ENCODE data around the gene AMER2.
"Not testable (repeated sequence)": the region's sequence is repeated elsewhere in the genome, so short reads cannot be mapped to it uniquely, and the experiment has no call there.

Gene AMER2

DNA sequence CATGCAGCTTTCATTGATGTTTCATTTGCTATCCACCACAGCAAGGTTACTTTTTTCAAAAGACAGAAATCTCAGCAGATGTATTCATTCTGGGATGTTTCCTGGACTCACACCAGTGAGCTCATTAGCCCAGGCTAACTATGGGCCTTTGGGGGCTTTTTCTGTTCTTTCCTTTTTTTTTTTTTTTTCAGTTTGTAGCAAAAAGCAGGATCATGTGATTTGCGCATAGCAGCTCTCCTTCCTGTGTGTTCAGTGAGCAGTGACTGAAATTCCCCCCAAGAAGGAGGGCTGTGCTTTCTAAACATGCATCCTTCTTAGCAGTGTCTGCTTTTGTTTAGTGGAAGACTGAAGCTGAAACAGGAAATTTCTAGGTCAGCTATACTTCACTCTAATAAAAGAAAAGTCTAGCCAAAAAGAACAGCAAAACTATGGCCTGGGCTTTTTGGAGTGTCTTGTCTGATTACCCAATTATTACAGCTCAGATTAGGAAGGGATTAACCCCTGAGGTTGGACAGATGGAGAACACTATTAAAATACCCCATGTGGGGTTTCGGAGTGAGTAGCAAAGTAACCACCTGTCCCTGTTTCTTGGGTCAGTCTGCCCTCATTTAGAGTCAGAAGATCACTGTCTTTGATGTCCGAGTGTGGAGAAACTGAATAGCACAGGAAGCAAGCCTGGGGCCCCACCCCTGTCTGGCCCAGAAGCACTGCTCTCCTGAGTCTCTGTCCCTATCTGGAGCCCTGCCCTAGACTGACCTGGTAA, 8.9 kb upstream of the AMER2 start:
- DNase-seq (ENCODE audit: low read depth) = no peak

DNA sequence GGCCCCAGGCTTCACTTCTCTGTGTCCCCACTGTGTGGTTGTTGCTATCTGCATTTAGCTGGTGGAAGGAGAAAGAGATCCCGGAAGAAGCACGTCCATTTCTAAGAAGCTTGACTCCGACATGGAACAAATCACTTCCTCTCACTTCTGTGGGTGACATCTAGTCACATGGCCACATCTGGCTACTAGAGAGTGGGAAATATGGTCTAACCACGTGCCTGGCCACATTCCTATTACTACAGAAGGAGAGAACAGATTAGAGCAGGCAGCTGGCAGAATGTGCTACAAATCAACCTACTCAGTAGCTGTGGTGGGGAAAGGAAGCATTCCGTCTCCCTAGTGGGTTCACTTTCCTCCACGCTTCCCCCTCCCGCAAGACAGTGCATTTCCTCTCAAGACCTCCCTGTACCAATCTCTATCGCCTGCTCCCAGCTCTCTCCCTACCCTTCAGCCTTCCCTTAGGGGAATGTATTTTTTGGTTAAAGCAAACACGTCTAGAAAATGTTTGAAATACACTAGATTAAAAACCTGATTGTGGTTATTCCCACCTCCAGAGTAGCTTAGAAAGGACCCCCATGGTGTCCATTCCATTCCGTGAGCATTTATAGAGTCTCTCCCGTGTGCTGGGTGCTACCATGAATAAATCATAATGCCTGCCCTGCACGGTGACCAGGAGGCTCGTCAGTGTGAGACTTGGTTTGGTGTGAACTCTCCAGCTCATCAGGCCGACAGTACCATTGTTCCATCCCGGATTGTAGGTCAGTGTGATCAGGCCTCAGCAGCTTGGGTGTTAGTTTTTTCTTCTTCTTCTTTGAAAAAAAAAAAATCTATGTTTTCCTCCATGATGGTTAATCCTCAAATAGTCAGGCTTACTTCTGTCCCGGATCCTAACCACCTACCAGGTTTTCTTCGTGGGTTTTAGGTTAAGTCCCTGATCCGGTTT, 8.0 kb upstream of the AMER2 start:
- DNase-seq (ENCODE audit: low read depth) = no peak

GRCh38 chr13:25179011-25179410, 6.9 kb upstream of the AMER2 start:
- no peak for DNase-seq (ENCODE audit: low read depth)

- DNase-seq (ENCODE audit: low read depth) = no peak
Measured at GRCh38 chr13:25178070-25178469, 6.0 kb upstream of the AMER2 start.

- DNase-seq (ENCODE audit: low read depth) = no peak
Measured at GRCh38 chr13:25177636-25178035, 5.5 kb upstream of the AMER2 start.

GRCh38 chr13:25177012-25177411, 4.9 kb upstream of the AMER2 start:
- no peak for DNase-seq (ENCODE audit: low read depth)

DNA sequence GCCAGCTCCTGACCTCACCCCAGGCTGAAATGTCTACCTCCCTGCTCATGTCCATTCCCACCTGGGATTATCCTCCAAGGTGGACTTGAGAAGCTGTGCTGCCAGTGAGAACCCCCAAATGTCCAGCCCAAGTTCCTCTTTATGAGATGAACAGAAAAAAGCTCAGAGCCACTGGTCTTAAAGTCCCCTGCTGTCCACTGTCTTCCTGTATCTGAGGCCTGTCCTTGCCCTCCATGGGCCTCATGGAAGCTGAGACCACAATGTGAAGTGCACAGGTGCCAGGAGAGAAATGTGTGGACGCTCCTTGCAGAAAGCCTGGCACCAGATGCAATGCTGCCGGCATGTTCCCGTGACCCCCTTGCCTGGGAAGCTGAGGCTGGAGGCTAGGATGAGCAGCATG, 3.3 kb upstream of the AMER2 start:
- DNase-seq (ENCODE audit: low read depth) = no peak

GRCh38 chr13:25175026-25175425, 2.9 kb upstream of the AMER2 start:
- DNase-seq (ENCODE audit: low read depth) = no peak

DNA sequence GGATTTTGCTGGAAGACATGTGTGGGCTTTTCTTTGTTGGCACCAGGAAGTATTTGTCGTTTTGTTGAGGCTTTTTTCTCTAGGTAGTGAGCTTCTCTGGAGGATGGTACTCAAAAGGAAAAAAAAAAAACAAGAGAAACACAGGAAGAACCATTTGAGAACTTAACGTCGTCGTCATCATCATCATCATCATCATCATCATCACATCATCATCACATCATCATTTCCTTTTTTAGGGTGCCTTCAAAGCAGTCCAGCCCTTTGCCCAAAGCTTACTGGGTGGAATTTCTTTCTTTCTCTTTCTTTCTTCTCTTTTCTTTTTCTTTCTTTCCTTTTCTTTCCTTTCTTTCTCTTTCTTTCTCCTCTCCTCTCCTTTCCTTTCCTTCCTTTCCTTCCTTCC, 2.2 kb upstream of the AMER2 start:
- no peak for DNase-seq (ENCODE audit: low read depth)

DNA sequence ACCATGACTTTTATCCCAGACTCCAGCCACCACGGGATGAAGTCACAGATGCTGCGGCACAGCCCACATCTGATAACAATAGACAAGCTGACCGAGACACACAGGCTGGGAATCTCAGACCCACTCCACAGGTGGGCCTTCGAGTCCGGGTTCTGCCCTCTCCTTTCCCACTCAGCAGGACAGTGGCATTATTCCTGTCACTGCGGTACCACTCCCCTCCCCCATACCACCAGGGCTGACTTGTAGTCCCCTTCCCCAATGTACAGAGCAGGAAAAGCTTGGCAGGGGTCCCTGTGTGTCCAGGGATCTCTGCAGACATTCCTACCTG, 179 bp upstream of the AMER2 start:
- no peak for DNase-seq (ENCODE audit: low read depth)

DNA sequence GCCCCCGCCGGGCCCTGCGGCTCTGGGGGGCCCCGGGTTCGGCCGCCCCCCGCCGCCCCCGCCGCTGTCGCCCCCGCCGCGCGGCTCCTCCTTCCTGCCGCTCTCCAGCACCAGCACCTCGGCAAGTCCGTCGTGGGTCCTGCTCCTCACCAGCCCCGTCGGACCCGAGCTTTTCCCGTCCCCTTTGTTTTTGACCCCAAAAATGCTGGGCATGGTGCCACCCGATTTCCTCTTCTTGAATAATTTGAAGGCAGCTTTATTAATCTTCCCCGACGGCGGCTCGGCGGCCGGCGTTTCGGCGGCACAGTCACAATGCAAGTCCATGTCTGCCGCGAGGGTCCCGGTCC, 945 bp downstream of the AMER2 start:
- no peak for DNase-seq (ENCODE audit: low read depth)

DNA sequence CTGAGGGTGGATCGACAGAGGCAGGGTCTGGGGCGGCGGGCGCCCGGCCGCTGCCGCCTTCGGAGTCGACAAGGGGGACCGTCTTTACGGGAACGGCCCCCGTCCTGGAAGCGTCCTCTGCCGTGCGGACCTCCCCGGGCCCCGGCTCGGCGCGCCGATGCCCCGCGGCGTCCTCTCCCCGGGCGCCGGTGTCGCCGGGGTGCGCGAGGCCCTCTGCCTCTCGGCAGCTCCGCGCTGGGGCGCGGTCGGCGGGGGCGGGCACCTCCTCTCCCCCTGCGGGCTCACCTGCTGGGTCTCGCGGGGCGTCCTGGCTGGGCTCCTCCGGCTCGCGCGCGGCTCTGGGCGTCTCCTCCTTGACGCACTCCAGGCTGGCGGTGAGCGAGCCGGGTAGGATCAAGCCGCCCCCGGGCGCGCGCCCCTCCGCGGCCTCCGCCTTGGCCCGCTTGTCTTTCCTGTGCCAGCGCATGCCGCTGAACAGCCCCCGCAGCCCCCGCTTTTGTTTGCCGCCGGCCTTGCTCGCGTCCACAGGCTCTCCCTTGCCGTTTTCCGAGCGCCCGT, 1.5 kb downstream of the AMER2 start:
- DNase-seq (ENCODE audit: low read depth) = no peak

DNA sequence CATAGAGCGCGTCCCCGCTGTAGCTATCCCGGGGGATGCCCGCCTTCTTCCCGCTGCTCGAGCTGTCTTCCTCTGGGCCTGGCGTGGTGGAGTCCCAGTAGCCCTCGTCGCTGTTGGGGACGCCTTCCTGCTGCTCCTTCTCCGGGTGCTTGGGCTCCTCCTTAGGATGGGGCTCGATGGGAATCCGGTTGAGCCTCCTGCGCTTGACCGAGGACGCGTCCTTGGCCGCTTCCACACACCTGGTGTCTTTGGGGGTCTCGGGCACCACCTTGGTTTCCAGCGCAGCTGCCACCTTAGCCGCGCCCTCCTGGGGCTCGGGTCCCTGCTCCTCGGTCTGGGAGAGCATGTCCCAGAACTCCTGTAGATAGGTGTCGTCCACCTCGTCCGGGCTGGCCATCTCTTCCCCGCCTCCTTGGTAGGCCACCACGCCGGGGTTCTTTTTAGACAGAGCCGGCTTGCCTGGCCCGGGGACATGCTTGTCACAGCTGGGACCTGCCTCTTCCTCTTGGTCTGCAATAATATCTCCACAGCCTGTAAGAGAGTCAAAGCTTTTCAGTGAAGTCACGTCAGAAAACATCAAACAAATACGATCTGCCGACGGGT, 2.0 kb downstream of the AMER2 start:
- no peak for DNase-seq (ENCODE audit: low read depth)

GRCh38 chr13:25169356-25169755, 2.7 kb downstream of the AMER2 start:
- no peak for DNase-seq (ENCODE audit: low read depth)

GRCh38 chr13:25168790-25169189, 3.3 kb downstream of the AMER2 start:
- no peak for DNase-seq (ENCODE audit: low read depth)

- DNase-seq (ENCODE audit: low read depth) = no peak
Measured at GRCh38 chr13:25167382-25168174, 4.5 kb downstream of the AMER2 start.

- DNase-seq (ENCODE audit: low read depth) = no peak
Measured at GRCh38 chr13:25166306-25166705, 5.8 kb downstream of the AMER2 start.

GRCh38 chr13:25165663-25166062, 6.4 kb downstream of the AMER2 start:
- no peak for DNase-seq (ENCODE audit: low read depth)

GRCh38 chr13:25165163-25165562, 6.9 kb downstream of the AMER2 start:
- DNase-seq (ENCODE audit: low read depth) = not testable (repeated sequence)

- DNase-seq (ENCODE audit: low read depth) = no peak
Measured at GRCh38 chr13:25157681-25158080, 14.4 kb downstream of the AMER2 start.

DNA sequence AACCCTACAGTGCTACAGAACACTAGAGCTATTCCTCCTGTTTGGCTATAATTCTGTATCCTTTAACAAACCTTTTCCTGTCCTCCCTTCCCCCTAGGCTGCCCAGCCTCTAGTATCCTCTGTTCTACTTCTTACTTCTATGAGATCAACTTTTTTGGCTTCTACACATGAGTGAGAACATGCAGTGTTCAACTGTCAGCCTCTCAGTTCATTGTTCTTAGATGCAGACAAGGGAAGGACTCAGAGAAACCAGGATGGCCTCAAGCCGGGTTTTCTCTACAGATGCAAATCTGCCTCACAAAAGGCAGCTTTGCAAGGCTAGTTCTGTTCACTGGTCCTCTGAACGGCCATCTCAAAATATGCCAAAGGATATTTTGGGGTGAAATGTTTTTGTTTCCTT, 18.4 kb downstream of the AMER2 start:
- no peak for DNase-seq (ENCODE audit: low read depth)

- no peak for DNase-seq (ENCODE audit: low read depth)
Measured at GRCh38 chr13:25151626-25152195, 20.4 kb downstream of the AMER2 start.
